Fibroblast of skin of left biceps (primary cell): ENCODE results near the gene SPDYC.

Source experiments
- DNase-seq, 2 experiments: peaks; one replicate each; pipeline ENCODE4 v3.0.0-alpha.2; 2013; ENCODE audit warnings: low read depth in 2 of 2

Gene SPDYC

DNA sequence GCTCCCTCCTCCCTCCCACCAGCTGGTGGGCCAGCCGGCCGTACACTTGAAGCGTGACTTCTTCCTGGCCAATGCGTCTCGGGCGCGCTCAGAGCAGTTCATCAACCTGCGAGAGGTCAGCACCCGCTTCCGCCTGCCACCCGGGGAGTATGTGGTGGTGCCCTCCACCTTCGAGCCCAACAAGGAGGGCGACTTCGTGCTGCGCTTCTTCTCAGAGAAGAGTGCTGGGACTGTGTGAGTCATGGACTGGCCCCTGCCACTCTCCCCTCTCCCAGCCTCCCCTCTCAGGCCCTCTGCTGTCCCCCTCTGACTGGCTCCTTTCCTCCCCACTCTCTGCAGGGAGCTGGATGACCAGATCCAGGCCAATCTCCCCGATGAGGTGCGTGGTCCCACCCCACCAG, 36.4 kb downstream of the SPDYC start:
- no peak for DNase-seq

- no peak for DNase-seq
Measured at GRCh38 chr11:65206901-65207300, 36.9 kb downstream of the SPDYC start.

DNA sequence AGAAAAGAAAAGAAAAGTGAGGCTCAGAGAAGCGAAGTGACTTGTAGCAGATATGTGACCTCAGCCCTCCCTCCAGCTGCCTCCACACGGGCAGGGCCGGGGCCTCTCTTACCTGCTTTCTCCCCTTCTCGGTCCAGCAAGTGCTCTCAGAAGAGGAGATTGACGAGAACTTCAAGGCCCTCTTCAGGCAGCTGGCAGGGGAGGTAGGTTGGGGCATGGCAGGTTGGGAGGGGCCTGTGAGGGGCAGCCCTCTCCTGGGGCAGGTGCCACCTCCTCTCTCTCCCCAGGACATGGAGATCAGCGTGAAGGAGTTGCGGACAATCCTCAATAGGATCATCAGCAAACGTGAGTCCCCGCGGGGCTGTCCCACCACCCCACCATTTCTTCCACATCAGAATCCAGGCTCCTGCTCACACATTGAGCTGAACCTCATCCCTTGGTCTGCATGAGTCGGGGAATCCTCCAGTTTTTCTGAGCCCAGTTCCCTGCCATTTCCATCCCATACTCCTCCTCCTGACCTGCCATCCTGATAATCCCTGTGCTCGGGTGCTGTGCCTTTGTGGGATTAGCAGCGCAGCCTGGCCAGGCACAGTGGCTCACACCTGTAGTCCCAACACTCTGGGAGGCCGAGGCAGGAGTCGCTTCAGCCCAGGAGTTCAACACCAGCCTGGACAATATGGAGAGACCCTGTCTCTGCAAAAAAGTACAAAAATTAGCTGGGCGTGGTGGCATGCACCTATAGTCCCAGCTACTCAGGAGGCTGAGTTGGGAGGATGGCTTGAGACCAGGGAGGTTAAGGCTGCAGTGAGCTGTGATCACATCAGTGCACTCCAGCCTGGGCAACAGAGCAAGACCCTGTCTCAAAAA, 38.1 kb downstream of the SPDYC start:
- DNase-seq: no peak

- DNase-seq: no peak
Measured at GRCh38 chr11:65208785-65209710, 39.0 kb downstream of the SPDYC start.

GRCh38 chr11:65209711-65210360, 39.8 kb downstream of the SPDYC start:
- no peak for DNase-seq

DNA sequence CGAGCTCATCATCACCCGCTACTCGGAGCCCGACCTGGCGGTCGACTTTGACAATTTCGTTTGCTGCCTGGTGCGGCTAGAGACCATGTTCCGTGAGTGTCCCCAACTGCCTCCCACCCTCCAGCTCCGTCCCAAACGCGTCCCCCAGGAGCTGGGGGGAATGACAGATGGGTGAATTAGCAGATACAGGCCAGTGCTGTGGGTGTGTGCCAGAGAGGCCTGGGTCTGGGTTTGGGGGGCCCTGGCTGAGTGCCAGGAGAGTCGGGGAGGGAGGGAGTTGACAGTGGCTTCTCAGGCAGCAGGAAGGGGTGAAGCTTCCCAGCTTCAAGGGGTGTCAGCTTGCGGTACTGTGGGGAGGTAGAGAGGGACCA, 40.3 kb downstream of the SPDYC start:
- DNase-seq: no peak

- DNase-seq: no peak
Measured at GRCh38 chr11:65210748-65211147, 40.7 kb downstream of the SPDYC start.

- no peak for DNase-seq
Measured at GRCh38 chr11:65211293-65212105, 41.5 kb downstream of the SPDYC start.

DNA sequence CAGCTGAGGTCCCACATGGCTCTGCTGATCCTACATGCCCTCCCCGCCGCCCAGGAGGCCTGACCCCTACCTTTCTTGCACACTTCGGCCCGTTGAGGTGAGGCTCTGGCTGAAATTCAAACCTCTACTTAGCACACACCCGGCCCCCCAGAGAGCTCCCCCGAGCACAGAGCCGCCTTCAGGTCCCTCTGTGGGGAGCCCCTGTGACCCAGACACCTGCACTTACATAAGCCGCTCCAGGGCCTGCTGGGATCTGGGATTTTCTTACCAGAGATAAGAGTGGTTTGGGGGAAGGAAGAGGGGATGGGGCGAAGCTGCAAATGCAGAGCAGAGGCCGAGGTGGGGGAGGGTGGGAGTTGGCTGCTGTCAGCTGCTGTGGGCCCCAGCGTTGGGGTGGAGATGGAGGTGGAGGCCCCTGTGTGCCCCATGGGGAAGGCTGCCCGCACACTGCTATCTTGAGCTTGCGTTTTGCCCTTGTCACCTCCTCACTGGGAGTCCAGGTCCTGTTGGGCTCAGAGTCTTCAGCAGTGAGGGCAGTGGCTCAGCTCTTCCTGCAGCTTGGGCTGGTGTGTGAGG, 42.3 kb downstream of the SPDYC start:
- no peak for DNase-seq

- DNase-seq: no peak
Measured at GRCh38 chr11:65213322-65214211, 43.5 kb downstream of the SPDYC start.

DNA sequence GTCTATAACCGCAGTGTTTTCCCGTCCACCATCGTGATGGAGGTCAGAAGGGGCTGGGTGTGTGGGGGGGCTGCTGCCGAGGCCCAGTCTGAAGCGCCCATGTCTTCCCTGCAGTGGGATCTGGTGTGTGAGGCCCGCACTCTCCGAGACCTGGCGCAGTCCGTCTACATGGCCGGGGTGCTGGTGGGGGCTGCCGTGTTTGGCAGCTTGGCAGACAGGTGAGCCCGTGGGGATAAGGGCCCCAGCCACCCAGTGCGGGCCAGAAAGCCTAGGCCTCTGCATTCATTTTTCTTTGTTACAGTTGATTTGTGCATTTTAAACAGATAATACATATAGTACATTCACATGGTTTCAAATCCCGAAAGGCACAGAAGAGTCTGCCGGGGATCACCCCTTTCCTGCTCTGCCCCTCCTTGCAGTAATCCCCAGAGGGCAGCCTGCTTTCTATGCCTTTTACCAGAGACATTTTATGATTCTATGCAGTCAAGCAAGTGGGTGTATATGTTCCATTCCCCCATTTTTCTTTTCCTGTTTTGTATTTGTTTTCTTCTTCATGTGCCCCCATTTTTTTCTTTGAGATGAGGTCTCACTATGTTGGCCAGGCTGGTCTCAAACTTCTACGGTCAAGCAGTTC, 44.3 kb downstream of the SPDYC start:
- no peak for DNase-seq

DNA sequence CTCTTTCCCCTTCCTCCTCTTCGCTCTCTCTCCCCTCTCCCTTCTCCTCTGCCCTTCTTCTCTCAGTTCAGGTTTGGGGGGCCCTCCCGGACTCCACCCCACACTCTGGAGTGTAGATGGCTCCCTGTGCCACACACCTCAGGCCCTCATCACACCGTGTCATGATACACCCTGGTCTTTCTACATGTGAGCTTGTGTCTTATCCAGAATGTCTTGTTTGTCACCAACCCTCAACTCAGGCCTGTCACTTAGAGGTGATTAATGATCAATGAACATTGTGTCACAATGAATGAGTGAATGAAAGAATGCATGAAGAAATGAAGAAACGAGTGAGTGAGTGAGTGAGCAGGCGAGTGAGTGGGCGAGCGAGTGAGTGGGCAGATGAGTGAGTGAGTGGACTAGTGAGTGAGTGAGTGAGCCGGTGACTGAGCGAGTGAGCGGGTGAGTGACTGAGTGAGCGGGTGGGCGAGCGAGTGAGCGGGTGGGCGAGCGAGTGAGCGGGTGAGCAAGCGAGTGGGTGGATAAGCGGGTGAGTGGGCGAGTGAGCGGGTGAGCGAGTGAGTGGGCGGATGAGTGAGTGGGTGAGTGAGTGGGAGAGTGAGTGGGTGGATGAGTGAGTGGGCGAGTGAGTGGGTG, 45.5 kb downstream of the SPDYC start:
- DNase-seq: no peak

DNA sequence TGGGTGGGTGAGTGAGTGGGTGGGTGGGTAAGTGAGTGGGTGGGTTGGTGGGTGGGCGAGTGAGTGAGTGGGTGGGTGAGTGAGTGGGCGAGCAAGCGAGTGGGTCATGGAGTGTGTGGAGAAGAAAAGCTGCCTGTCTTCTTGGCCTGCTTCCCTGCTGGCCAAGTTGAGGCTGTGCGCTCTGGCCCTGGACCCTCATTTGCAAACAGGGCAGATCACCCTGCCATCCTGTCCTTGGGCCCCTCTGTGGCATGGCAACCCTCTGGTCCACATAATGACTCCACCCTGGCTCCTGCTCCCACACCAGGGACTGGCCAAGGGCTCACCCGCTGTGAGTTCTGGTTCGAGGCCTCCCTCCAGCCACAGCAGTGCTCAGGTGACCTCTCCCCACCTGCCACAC, 46.8 kb downstream of the SPDYC start:
- DNase-seq: no peak

- DNase-seq: no peak
Measured at GRCh38 chr11:65217441-65218423, 47.7 kb downstream of the SPDYC start.

DNA sequence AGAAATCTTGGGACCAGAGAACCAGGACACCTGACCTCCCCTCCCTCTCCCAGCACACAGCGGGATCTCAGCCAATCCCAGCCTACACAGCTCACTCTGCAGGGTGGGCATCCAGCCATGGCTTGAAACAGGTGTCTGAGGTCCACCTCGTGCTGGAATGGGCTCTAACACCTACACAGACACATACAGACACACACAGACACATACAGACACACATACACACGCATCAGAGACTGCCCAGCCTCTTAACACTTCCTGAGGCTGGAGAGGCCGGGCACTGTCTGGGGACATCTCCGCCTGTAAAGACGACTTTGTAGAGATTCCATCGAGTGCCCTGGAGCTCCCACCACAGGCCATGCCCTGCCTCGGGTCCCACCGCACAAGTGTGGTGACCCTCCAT, 48.4 kb downstream of the SPDYC start:
- DNase-seq: no peak

DNA sequence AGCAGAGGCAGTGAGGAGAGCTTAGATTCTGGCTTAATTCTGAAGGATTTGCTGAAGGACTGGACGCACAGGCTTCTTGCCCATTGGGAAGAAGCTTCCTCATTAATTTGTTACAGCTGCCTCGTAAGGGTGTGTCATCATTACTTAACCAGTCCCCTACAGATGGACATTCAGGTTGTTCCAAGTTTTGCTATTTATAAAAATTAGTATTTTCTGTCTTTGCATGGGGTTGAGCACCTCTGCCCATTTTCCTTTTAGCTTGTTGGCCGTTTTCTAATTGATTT, 49.8 kb downstream of the SPDYC start:
- no peak for DNase-seq

DNA sequence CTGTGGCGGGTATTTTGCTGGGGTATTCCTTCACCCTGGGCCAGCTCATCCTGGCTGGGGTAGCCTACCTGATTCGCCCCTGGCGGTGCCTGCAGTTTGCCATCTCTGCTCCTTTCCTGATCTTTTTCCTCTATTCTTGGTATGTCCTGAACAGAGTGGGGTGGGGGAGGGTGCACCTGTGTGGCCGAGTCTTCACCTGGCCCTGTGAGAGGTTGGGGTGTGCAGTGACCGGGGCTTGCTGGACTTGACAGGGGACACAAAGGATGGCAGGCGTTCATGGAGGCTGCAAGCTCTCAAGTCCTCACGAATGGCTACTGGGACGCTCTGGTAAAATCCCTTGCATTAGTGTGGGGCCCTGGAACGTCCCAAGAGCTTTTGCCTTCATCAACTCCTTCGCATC, 51.0 kb downstream of the SPDYC start:
- no peak for DNase-seq
